Measurements from ENCODE around the gene MYO18B.

Gene MYO18B

DNA sequence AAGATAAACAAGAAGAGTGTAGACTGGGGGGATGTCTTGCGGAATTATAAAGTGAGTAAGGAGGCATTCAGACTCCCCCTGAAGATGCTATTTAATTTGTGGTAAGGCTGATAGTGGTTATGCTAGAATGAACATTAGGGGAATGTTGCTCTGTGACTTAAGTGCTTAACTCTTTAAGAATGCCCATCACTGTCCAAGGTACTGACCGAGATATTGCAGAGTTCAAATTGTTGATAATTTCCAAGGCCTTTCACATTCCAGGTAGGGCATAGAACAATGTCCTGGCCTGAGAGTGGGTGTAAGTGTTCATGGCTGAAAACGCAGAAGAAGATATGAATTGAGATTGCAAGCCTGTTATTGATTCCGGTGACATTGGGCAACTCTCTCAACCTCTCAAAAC, 337.0 kb downstream of the MYO18B start:
- no peak for DNase-seq (ENCODE audit: low read depth, low spot score)
- H3K4me3 ChIP-seq (ENCODE audit: low read depth, low read length): no peak overlapping the region
- TF ChIP-seq, protein P1, sequence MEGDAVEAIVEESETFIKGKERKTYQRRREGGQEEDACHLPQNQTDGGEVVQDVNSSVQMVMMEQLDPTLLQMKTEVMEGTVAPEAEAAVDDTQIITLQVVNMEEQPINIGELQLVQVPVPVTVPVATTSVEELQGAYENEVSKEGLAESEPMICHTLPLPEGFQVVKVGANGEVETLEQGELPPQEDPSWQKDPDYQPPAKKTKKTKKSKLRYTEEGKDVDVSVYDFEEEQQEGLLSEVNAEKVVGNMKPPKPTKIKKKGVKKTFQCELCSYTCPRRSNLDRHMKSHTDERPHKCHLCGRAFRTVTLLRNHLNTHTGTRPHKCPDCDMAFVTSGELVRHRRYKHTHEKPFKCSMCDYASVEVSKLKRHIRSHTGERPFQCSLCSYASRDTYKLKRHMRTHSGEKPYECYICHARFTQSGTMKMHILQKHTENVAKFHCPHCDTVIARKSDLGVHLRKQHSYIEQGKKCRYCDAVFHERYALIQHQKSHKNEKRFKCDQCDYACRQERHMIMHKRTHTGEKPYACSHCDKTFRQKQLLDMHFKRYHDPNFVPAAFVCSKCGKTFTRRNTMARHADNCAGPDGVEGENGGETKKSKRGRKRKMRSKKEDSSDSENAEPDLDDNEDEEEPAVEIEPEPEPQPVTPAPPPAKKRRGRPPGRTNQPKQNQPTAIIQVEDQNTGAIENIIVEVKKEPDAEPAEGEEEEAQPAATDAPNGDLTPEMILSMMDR (IDR thresholded peaks at IDR 0.05; ENCODE audit: low read depth, low read length): no peak
- in situ Hi-C loops (cut with HindIII; ENCODE audit: low sequenced_read_pairs): no loop called here

Measured in astrocyte of the spinal cord (primary cell).